Choroid plexus epithelial cell (primary cell): Measurements from ENCODE around the gene SETBP1.

ENCODE experiments used
- DNase-seq: peaks from one replicate; pipeline ENCODE4 v3.0.0-alpha.2; 2010; ENCODE audit warnings: low read depth
- H3K4me3 ChIP-seq: 2 replicates; pipeline ENCODE4 v1.5.1; 2011; ENCODE audit warnings: low read depth, mild to moderate bottlenecking, control low read depth, low read length, moderate library complexity
- CTCF ChIP-seq: conservative IDR thresholded peaks from 2 replicates; pipeline ENCODE4 v1.5.1; 2011; ENCODE audit warnings: low read depth, mild to moderate bottlenecking, control low read depth, inconsistent platforms, low read length, moderate library complexity

SETBP1 gene

DNA sequence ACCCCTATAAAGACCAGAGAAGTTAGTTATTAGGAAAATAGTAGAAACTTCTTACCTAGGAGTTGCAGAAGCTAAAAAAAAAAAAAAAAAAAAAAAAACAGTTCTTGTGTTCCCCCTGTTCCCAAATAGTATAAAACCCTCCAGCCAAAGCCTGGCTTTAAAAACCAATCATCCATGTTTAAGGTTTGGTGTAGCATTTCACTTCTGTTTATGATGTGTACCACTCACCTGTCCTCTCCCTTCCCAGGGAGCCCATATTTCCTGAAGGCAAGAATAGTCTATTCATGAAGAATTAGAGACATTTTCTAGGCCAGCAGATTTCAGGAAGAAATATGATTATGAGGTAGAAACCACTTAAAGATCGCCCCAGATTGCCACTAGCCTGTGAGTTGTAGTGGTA is 273.6 kb downstream of the SETBP1 start:
- no peak for DNase-seq
- H3K4me3 ChIP-seq: no peak overlapping the region
- no peak for TF ChIP-seq CTCF

- no peak overlapping the region for H3K4me3 ChIP-seq
- no peak for TF ChIP-seq CTCF
- peak; percentile 12 for DNase-seq
Observed at GRCh38 chr18:44955825-44956224, 275.1 kb downstream of the SETBP1 start.

DNA sequence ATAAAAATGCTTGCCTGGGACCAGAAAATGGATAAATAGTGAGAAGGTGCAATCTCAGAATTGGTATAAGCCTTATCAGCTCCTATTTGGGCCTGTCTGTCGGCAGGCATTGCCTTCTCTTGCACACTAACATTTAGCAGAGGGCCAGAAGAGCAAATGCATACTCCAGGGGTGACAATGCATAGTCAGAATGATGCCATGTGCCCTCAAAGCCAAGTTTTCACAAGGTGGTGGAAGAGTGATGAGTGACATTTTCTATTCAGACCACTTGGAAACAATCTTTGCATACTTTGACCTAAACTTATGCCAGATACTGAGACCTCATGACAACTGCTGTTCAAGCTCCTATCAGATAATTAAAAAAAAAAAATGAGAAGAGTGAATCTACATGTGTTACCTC is 276.3 kb downstream of the SETBP1 start:
- no peak overlapping the region for H3K4me3 ChIP-seq
- TF ChIP-seq CTCF: no peak
- no peak for DNase-seq

DNA sequence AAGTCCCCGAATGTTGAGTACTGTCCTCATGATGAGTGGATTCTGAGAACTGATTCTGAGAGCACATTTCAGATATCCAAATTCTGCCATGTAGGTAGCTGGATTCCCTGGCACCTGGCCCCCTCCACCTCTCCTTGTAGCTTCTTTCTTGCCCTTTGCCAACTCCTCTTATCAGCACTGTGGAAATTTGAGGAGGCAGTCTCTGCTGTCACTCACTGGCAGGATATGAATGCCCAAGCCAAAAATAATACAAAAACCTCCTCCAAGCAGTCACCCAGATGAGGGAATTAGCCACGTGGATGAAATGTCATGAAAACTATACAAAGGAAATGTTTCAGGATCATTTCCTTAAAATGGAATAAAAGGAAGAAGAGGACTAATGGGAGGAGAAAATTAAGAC is 276.8 kb downstream of the SETBP1 start:
- no peak overlapping the region for H3K4me3 ChIP-seq
- TF ChIP-seq CTCF: no peak
- no peak for DNase-seq

GRCh38 chr18:44958040-44958439 is 277.4 kb downstream of the SETBP1 start:
- H3K4me3 ChIP-seq: no peak overlapping the region
- DNase-seq: no peak
- TF ChIP-seq CTCF: no peak

DNA sequence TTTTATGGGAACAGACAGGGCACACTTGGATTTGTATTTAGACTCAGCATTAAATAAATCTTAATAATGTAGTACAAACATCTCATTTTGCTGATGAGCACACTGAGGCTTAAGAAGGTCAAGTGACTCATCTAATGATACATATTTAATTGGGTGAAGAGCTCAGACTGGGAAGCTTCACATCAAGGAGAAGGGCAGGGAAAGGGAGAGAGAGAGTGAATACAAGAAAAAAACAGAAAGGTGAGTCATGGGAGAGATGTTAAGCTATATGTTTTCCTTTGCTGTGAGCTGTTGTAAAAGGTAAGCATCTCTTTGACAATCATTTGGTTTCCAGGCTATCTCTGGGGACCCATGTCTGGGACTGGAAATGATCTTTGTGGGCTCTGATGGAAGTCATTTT is 277.8 kb downstream of the SETBP1 start:
- no peak for DNase-seq
- no peak overlapping the region for H3K4me3 ChIP-seq
- no peak for TF ChIP-seq CTCF

GRCh38 chr18:44959013-44959412 is 278.3 kb downstream of the SETBP1 start:
- no peak for TF ChIP-seq CTCF
- H3K4me3 ChIP-seq: no peak overlapping the region
- DNase-seq: no peak
